Small intestine (tissue), 7 donors: ENCODE results near the gene FHIP1B. TPM values are rescaled to one million over a fixed set of nuclear protein-coding genes. Genes with fewer than 3 reads are reported as not detected.

ENCODE experiments used
- DNase-seq, 2 donors: peaks; one replicate each; pipeline versions ENCODE4 v3.0.0 to v3.0.0-alpha.2; 2013
- FAIRE-seq: peaks from 2 replicates; lab custom pipeline; 2012; peaks lifted over from hg19 to GRCh38; lab: Jason Lieb, UNC
- H3K27ac ChIP-seq, 3 donors: one replicate each; pipeline ENCODE4 v1.5.1; 2013; ENCODE audit warnings: low read length in 2 of 3, mild to moderate bottlenecking in 2 of 3, control low read depth in 1 of 3, inconsistent platforms in 1 of 3, low read depth in 1 of 3, moderate library complexity in 1 of 3
- H3K27me3 ChIP-seq, 3 donors: one replicate each; pipeline ENCODE4 v1.6.1; 2013; ENCODE audit warnings: low read length in 3 of 3, inconsistent platforms in 1 of 3; ENCODE audit not compliant: control insufficient read depth in 3 of 3, insufficient read depth in 3 of 3
- H3K36me3 ChIP-seq, 3 donors: one replicate each; pipeline ENCODE4 v1.6.1; 2013; ENCODE audit warnings: low read length in 3 of 3, inconsistent platforms in 1 of 3, low read depth in 1 of 3, mild to moderate bottlenecking in 1 of 3, moderate library complexity in 1 of 3; ENCODE audit not compliant: control insufficient read depth in 3 of 3, insufficient read depth in 2 of 3
- H3K4me1 ChIP-seq, 3 donors: one replicate each; pipeline ENCODE4 v1.6.1; 2013; ENCODE audit warnings: low read length in 2 of 3, inconsistent platforms in 1 of 3, low read depth in 1 of 3, mild to moderate bottlenecking in 1 of 3, moderate library complexity in 1 of 3; ENCODE audit not compliant: control insufficient read depth in 3 of 3, insufficient read depth in 2 of 3
- H3K4me3 ChIP-seq, 3 donors: one replicate each; pipeline ENCODE4 v1.5.1; 2013; ENCODE audit warnings: low read length in 3 of 3, control low read depth in 1 of 3, inconsistent platforms in 1 of 3, low read depth in 1 of 3, mild to moderate bottlenecking in 1 of 3, moderate library complexity in 1 of 3
- H3K9me3 ChIP-seq, 2 donors: one replicate each; pipeline ENCODE4 v1.6.1; 2013; ENCODE audit warnings: low read depth in 1 of 2, low read length in 1 of 2; ENCODE audit not compliant: control insufficient read depth in 2 of 2, insufficient read depth in 1 of 2
- WGBS, 3 donors: extraction: QIAGEN DNeasy Blood & Tissue Kit; methylation state at CpG; one replicate each; pipeline ENCODE4 v1.1.7; 2013; 5-methylcytosine and 5-hydroxymethylcytosine counted together
- polyA plus RNA-seq, 4 donors: library from polyadenylated mRNA; stranded (reverse) in 3 of 4; unstranded in 1 of 4; fragments of 200-250 nt in 3 of 4; fragments of 120-200 nt in 1 of 4; gene quantifications; one replicate each; pipeline versions ENCODE4 v1.2.1 to v1.2.3, GENCODE V29; 2013
- donor health status: healthy with polysubstance abuse.
- donor health status: control.
- donor health status: control.
- donor health status: Bipolar disorder and iron deficiency.
- donor health status: healthy.

The FHIP1B gene
- polyA plus RNA-seq, 4 donors, result 63.4 to 157 (median 121) TPM

- Histone ChIP-seq H3K27me3 (no peaks in the 10 kb centered on the region), H3K4me3 (no peak overlapping the region), H3K9me3 (no peaks in the 10 kb centered on the region), H3K27ac (no peak overlapping the region), H3K36me3 (peaks cover 21 to 29% (median 26%) of the 10 kb centered on the region in 3 donors), H3K4me1 (peaks cover 7 to 17% (median 8%) of the 10 kb centered on the region in 3 donors)
- DNase-seq, result no peak
- 89 to 97% (median 96%) methylated on average over 3 of the region's 3 CpGs for WGBS, 3 donors
- no peak for FAIRE-seq
These were observed 10.0 kb downstream of the FHIP1B start for GRCh38 chr11:6224421-6224820.

GRCh38 chr11:6223854-6224253, 10.6 kb downstream of the FHIP1B start:
- Histone ChIP-seq H3K27me3 (no peaks in the 10 kb centered on the region), H3K4me1 (peaks cover 7 to 15% (median 8%) of the 10 kb centered on the region in 3 donors), H3K9me3 (no peaks in the 10 kb centered on the region), H3K27ac (no peak overlapping the region), H3K4me3 (no peak overlapping the region), H3K36me3 (peaks cover 21 to 34% (median 30%) of the 10 kb centered on the region in 3 donors)
- FAIRE-seq (no peak), DNase-seq (no peak)
- WGBS, 3 donors, result 94 to 98% (median 96%) methylated on average over 16 to 17 of the region's 17 CpGs

GRCh38 chr11:6219359-6219758, 15.1 kb downstream of the FHIP1B start:
- Histone ChIP-seq H3K36me3 (peaks cover 32 to 58% (median 53%) of the 10 kb centered on the region in 3 donors), H3K27ac (peak overlapping the region in 1 of 3 donors; percentile 50), H3K9me3 (no peaks in the 10 kb centered on the region), H3K4me1 (peaks cover 0 to 3% (median 0%) of the 10 kb centered on the region in 3 donors), H3K27me3 (no peaks in the 10 kb centered on the region), H3K4me3 (no peak overlapping the region)
- FAIRE-seq, result no peak
- peak in 1 of 2 donors; percentile 21 for DNase-seq
- WGBS, 3 donors, result 46 to 60% (median 47%) methylated on average over 2 of the region's 2 CpGs

GRCh38 chr11:6217722-6218121, 16.7 kb downstream of the FHIP1B start:
- FAIRE-seq, result no peak

GRCh38 chr11:6216501-6216900, 17.9 kb downstream of the FHIP1B start:
- H3K4me1 ChIP-seq, result peaks cover 0 to 3% (median 0%) of the 10 kb centered on the region in 3 donors
- 91 to 93% (median 91%) methylated on average over 4 of the region's 4 CpGs for WGBS, 3 donors
- FAIRE-seq, result no peak
- no peak overlapping the region for H3K27ac ChIP-seq
- no peaks in the 10 kb centered on the region for H3K9me3 ChIP-seq
- no peak for DNase-seq
- H3K4me3 ChIP-seq, result no peak overlapping the region
- no peaks in the 10 kb centered on the region for H3K27me3 ChIP-seq
- peaks cover 15 to 57% (median 41%) of the 10 kb centered on the region in 3 donors for H3K36me3 ChIP-seq

More at GRCh38 chr11:6217722-6218121, 16.7 kb downstream of the FHIP1B start:
- Histone ChIP-seq H3K9me3 (no peaks in the 10 kb centered on the region), H3K27ac (no peak overlapping the region), H3K36me3 (peaks cover 22 to 57% (median 40%) of the 10 kb centered on the region in 3 donors), H3K4me1 (peaks cover 0 to 3% (median 0%) of the 10 kb centered on the region in 3 donors), H3K27me3 (no peaks in the 10 kb centered on the region), H3K4me3 (no peak overlapping the region)
- WGBS, 3 donors, result 93 to 95% (median 94%) methylated on average over 19 of the region's 19 CpGs
- DNase-seq, result no peak

- Histone ChIP-seq H3K9me3 (no peaks in the 10 kb centered on the region), H3K27ac (no peak overlapping the region), H3K27me3 (no peaks in the 10 kb centered on the region), H3K36me3 (peaks cover 31 to 66% (median 58%) of the 10 kb centered on the region in 3 donors), H3K4me1 (no peaks in the 10 kb centered on the region), H3K4me3 (no peak overlapping the region)
- 92 to 97% (median 96%) methylated on average over 10 of the region's 10 CpGs for WGBS, 3 donors
- FAIRE-seq, result no peak
- no peak for DNase-seq
These were observed 19.9 kb downstream of the FHIP1B start for GRCh38 chr11:6214530-6214929.

- Histone ChIP-seq H3K27me3 (no peaks in the 10 kb centered on the region), H3K36me3 (peaks cover 25 to 50% (median 47%) of the 10 kb centered on the region in 3 donors), H3K4me1 (no peaks in the 10 kb centered on the region), H3K4me3 (no peak overlapping the region), H3K27ac (no peak overlapping the region), H3K9me3 (no peaks in the 10 kb centered on the region)
- FAIRE-seq (no peak), DNase-seq (no peak)
- WGBS, 3 donors, result 97 to 99% (median 98%) methylated on average over 8 to 9 of the region's 9 CpGs
These were observed 24.0 kb downstream of the FHIP1B start for GRCh38 chr11:6210274-6210955.

GRCh38 chr11:6209801-6210200, 24.6 kb downstream of the FHIP1B start:
- WGBS, 3 donors, result 97 to 98% (median 97%) methylated on average over 12 of the region's 12 CpGs
- Histone ChIP-seq H3K4me3 (no peak overlapping the region), H3K36me3 (peaks cover 26 to 48% (median 48%) of the 10 kb centered on the region in 3 donors), H3K27ac (no peak overlapping the region), H3K27me3 (no peaks in the 10 kb centered on the region), H3K9me3 (no peaks in the 10 kb centered on the region), H3K4me1 (no peaks in the 10 kb centered on the region)
- no peak for FAIRE-seq
- DNase-seq, result no peak
